Lower leg skin (tissue), 4 donors: Measurements from ENCODE around the gene ZC3H4. TPM values are rescaled to one million over a fixed set of nuclear protein-coding genes. Genes with fewer than 3 reads are reported as not detected.

Experiments
- DNase-seq, 2 donors: peaks; one replicate each; pipeline ENCODE4 v3.0.0-alpha.2; 2019; ENCODE audit warnings: low spot score in 2 of 2
- H3K4me3 ChIP-seq: fragments of 200-600 bp; sonication (generic); 2 replicates; pipeline ENCODE4 v1.5.1; 2017; ENCODE audit warnings: mild to moderate bottlenecking, low read depth; ENCODE audit not compliant: poor library complexity, severe bottlenecking
- CTCF ChIP-seq, 3 donors: fragments of 450-650 bp; IDR thresholded peaks; one replicate each; pipeline ENCODE4 v1.5.1; 2016; ENCODE audit warnings: antibody characterized with exemption in 3 of 3, mild to moderate bottlenecking in 3 of 3, moderate library complexity in 2 of 3
- POLR2A ChIP-seq, 2 donors: fragments of 450-650 bp; IDR thresholded peaks; one replicate each; pipeline ENCODE4 v1.6.1; 2016 to 2017; ENCODE audit warnings: antibody characterized with exemption in 2 of 2, mild to moderate bottlenecking in 1 of 2, moderate library complexity in 1 of 2
- WGBS, 2 donors: methylation state at CpG; one replicate each; pipeline ENCODE4 v1.1.5; 2018; 5-methylcytosine and 5-hydroxymethylcytosine counted together
- intact Hi-C: fragments of 100-400 bp; cut with DNase I; formaldehyde crosslinking; loops from one replicate; pipeline ENCODE4 v1.15.0; 2023; ENCODE audit warnings: low total_unique reads
- total RNA-seq, 4 donors: library from RNA; depleted of rRNA; stranded (reverse); fragments of >200 nt; gene quantifications; one replicate each; pipeline ENCODE4 v1.1.0, GENCODE V29; 2016

The ZC3H4 gene
- total RNA-seq, 4 donors from 2014 or later: 21.8 to 29.5 (median 27.6) TPM

- intact Hi-C loops: loop anchor here (10.0 kb wide), 1 partner anchor 109 kb away; the partner anchor contains the start of gene NPAS1
- WGBS, 2 donors: 79 to 89% methylated on average over 7 of the region's 7 CpGs
- H3K4me3 ChIP-seq: no peak overlapping the region
These were observed 9.8 kb upstream of the ZC3H4 start for GRCh38 chr19:47123406-47123805.

GRCh38 chr19:47122359-47123335 lies 9.1 kb upstream of the ZC3H4 start:
- no peak for DNase-seq
- intact Hi-C loops: loop anchor here (10.0 kb wide), 1 partner anchor 108 kb away; the partner anchor contains the start of gene NPAS1
- H3K4me3 ChIP-seq: no peak overlapping the region
- TF ChIP-seq POLR2A (IDR thresholded peaks at IDR 0.05) (no peak), CTCF (IDR thresholded peaks at IDR 0.05) (no peak)
- 80 to 84% methylated on average over 14 of the region's 14 CpGs for WGBS, 2 donors

More at GRCh38 chr19:47123406-47123805, 9.8 kb upstream of the ZC3H4 start:
- TF ChIP-seq POLR2A (IDR thresholded peaks at IDR 0.05) (no peak), CTCF (IDR thresholded peaks at IDR 0.05) (no peak)
- no peak for DNase-seq

- TF ChIP-seq CTCF (IDR thresholded peaks at IDR 0.05) (no peak), POLR2A (IDR thresholded peaks at IDR 0.05) (no peak)
- DNase-seq: no peak
- 84 to 90% methylated on average over 6 of the region's 6 CpGs for WGBS, 2 donors
- no peak overlapping the region for H3K4me3 ChIP-seq
- intact Hi-C loops: loop anchor here (10.0 kb wide), 1 partner anchor 106 kb away; the partner anchor contains the start of gene NPAS1
These were observed 7.0 kb upstream of the ZC3H4 start for GRCh38 chr19:47120470-47121067.

- DNase-seq: no peak
- H3K4me3 ChIP-seq: no peak overlapping the region
- 36 to 38% methylated on average over 26 of the region's 26 CpGs for WGBS, 2 donors
- intact Hi-C loops: no loop called here
- TF ChIP-seq POLR2A (IDR thresholded peaks at IDR 0.05) (no peak), CTCF (IDR thresholded peaks at IDR 0.05) (no peak)
These were observed 475 bp upstream of the ZC3H4 start for GRCh38 chr19:47113850-47114651.

GRCh38 chr19:47112166-47112996 lies 1.2 kb downstream of the ZC3H4 start:
- peak; percentile 85 to 96 for DNase-seq
- TF ChIP-seq POLR2A (IDR thresholded peaks at IDR 0.05) (no peak), CTCF (IDR thresholded peaks at IDR 0.05) (no peak)
- peak overlapping the region; percentile 94 for H3K4me3 ChIP-seq
- intact Hi-C loops: no loop called here
- WGBS, 2 donors: 0 to 1% methylated on average over 49 to 79 of the region's 85 CpGs
